ENCODE data around the gene BEST4. TPM values are rescaled to one million over a fixed set of nuclear protein-coding genes. Genes with fewer than 3 reads are reported as not detected.
"Not testable (repeated sequence)": the region's sequence is repeated elsewhere in the genome, so short reads cannot be mapped to it uniquely, and the experiment has no call there.

Gene BEST4
- total and polyA plus RNA-seq, 2 of the 4 experiments (the other 2 are of a cell fraction): 0.07 TPM; not detected in 1

DNA sequence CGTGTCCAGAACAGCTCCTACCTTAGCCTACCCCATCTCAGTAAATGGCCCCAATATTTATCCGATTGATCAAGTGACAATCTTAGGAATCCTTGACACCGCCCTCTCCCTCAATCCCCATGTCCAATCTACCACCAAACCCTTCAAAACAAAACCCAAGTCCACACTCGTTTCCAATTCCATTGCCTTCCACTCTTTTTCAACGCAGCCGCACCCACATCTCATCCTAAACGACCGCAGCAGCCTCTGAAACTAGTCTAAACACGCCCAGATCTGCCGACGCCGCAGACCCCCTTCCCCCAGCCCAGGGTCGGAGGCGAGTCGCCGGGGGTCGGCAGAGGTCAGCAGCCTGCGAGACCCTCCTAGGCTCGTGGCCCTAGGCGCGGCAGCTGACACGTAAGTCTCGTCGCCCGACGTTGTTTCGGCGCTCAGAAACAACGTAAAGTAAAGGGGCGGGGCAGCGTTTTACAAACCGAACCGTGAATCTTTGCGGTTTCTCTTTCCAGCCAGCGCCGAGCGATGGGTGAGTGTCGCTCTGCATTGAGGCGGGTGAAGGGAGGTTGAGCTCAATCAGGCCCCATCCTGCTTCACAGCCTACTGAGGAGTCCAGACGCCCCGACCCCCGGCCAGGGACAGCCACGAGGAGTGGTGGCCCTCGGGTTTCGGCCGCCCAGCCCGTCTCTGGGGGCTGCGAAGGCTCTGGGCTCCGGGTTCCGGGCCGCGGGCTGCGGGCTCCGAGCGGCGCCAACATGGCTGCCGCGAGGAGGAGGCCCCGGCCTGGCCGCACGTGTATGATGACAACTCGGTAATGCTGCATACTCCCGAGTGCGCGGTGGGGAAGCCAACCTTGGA is 12.7 kb downstream of the BEST4 start, which contains the start of gene RPS8 (continued):
- no peak for TF ChIP-seq CTCF (conservative IDR thresholded peaks at IDR 0.05; ENCODE audit: low read depth, low read length)

DNA sequence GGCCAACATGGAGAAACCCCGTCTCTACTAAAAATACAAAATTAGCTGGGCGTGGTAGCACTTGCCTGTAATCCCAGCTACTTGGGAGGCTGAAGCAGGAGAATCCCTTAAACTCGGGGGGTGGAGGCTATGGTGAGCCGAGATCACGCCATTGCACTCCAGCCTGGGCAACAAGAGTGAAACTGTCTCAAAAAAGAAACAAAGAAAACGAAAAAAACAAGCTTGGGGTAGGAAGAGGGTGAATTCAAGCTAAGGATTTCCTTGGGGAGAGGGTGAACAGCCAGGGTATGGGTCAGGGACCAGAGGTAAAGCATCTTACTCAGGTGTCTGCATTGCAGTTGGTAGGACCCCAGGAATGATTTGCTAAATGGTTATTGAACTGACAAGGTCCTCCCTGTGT is 21.5 kb downstream of the BEST4 start:
- BruUV-seq (replicated peaks); H2BK20ac ChIP-seq (ENCODE audit: low read depth, low read length); H4K91ac ChIP-seq (ENCODE audit: insufficient read depth, low read depth, low read length); H2AK5ac ChIP-seq (ENCODE audit: low read depth, low read length); H2BK120ac ChIP-seq (ENCODE audit: low read depth, low read length); H2AK9ac ChIP-seq (replicated peaks; ENCODE audit: low read depth, low read length, poor library complexity); H3K14ac ChIP-seq (replicated peaks; ENCODE audit: low read depth, low read length); intact Hi-C loops (cut with micrococcal nuclease); H3K23ac ChIP-seq (ENCODE audit: low read depth, low read length); H3K4me1 ChIP-seq (ENCODE audit: control insufficient read depth, insufficient read depth, low read length); POLR2A ChIA-PET (ENCODE audit: unreplicated experiment); H4K20me1 ChIP-seq (ENCODE audit: insufficient read depth, low read length); ATAC-seq (ENCODE audit: low read depth); H3K9me1 ChIP-seq (ENCODE audit: insufficient read depth, low read length); H2BK15ac ChIP-seq (ENCODE audit: low read depth, low read length); H2BK5ac ChIP-seq (ENCODE audit: low read depth, low read length, poor library complexity, severe bottlenecking); in situ Hi-C loops (cut with MboI; ENCODE audit: low sequenced_read_pairs); H3K27me3 ChIP-seq (ENCODE audit: control insufficient read depth, insufficient read depth, low read length); H3K4ac ChIP-seq (ENCODE audit: low read depth, low read length); H3K9me3 ChIP-seq (ENCODE audit: control insufficient read depth, insufficient read depth, low read length); H4K5ac ChIP-seq (ENCODE audit: low read depth, low read length); H3K18ac ChIP-seq (ENCODE audit: low read depth, low read length); H3K56ac ChIP-seq (ENCODE audit: extremely low read depth, insufficient read depth, low read length); DNase-seq; H3K27ac ChIP-seq (ENCODE audit: insufficient read depth, low read length); H3K4me2 ChIP-seq (ENCODE audit: low read depth, low read length); dilution Hi-C loops (cut with HindIII; ENCODE audit: low sequenced_read_pairs, unreplicated experiment); H4K8ac ChIP-seq (ENCODE audit: low read depth in 2 of 2, low read length in 2 of 2); H3K79me1 ChIP-seq (ENCODE audit: low read depth in 1 of 2, low read length in 2 of 2); H3K9ac ChIP-seq (ENCODE audit: low read depth, low read length); H3K4me3 ChIP-seq (ENCODE audit: insufficient read depth, low read depth, low read length): not testable (repeated sequence)
- Histone ChIP-seq H2AFZ (replicated peaks; ENCODE audit: low read length, poor library complexity) (peak overlapping the region; percentile 21), H3K36me3 (ENCODE audit: control insufficient read depth, insufficient read depth, low read length) (peaks cover 25% of the 10 kb centered on the region)
- 96% methylated on average over 3 of the region's 6 CpGs; no CpG with 5 or more reads in 1 of the 2 experiments for WGBS, 2 experiments (ENCODE audit: extremely low coverage in 2 of 2, insufficient read length in 1 of 2)
- CTCF ChIA-PET: interaction anchor here (0.6 kb wide), 1 partner anchor 36 kb away, joined by 3 read pairs; no protein-coding TSS in a partner anchor
